A673 (cell line): ENCODE measurements around the gene TIMP4.

Source experiments
- EZH2 ChIP-seq: fragments of 200-600 bp; sonication (generic); IDR thresholded peaks from 2 replicates; pipeline ENCODE4 v1.6.1; 2017; ENCODE audit warnings: borderline replicate concordance, low read depth, mild to moderate bottlenecking, mixed read lengths, antibody characterized with exemption, low read length; ENCODE audit not compliant: poor library complexity, severe bottlenecking
- TF ChIP-seq, protein P1 (sequence below): fragments of 300-800, 200-600 bp; sonication (generic); conservative IDR thresholded peaks from 2 replicates; pipeline ENCODE4 v1.5.1; 2017; ENCODE audit warnings: low read depth, mild to moderate bottlenecking, antibody characterized with exemption, low read length, moderate library complexity, mixed read lengths

GRCh38 chr3:12150112-12150511 is 8.6 kb downstream of the TIMP4 start:
- TF ChIP-seq, protein P1, sequence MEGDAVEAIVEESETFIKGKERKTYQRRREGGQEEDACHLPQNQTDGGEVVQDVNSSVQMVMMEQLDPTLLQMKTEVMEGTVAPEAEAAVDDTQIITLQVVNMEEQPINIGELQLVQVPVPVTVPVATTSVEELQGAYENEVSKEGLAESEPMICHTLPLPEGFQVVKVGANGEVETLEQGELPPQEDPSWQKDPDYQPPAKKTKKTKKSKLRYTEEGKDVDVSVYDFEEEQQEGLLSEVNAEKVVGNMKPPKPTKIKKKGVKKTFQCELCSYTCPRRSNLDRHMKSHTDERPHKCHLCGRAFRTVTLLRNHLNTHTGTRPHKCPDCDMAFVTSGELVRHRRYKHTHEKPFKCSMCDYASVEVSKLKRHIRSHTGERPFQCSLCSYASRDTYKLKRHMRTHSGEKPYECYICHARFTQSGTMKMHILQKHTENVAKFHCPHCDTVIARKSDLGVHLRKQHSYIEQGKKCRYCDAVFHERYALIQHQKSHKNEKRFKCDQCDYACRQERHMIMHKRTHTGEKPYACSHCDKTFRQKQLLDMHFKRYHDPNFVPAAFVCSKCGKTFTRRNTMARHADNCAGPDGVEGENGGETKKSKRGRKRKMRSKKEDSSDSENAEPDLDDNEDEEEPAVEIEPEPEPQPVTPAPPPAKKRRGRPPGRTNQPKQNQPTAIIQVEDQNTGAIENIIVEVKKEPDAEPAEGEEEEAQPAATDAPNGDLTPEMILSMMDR = no peak
- no peak for TF ChIP-seq EZH2
